HG03097 (cell line): ENCODE measurements around the gene UBL4A.
A peak's percentile ranks its signal among the peaks of the same experiment; 100 is the strongest.

ENCODE experiments used
- ATAC-seq: cut with Tn5 transposase; IDR thresholded peaks from one replicate; pipeline ENCODE4 v1.9.1; 2021; ENCODE audit not compliant: unreplicated experiment, low FRiP score

Gene UBL4A

GRCh38 chrX:154486396-154487207 lies at the start of gene UBL4A:
UBL4A (minus strand) TSS chrX:154486615; CDS start chrX:154486584, 31 bp downstream.
- ATAC-seq: no peak

- ATAC-seq: no peak
These were observed 49.5 kb upstream of the UBL4A start for GRCh38 chrX:154535892-154536291.

DNA sequence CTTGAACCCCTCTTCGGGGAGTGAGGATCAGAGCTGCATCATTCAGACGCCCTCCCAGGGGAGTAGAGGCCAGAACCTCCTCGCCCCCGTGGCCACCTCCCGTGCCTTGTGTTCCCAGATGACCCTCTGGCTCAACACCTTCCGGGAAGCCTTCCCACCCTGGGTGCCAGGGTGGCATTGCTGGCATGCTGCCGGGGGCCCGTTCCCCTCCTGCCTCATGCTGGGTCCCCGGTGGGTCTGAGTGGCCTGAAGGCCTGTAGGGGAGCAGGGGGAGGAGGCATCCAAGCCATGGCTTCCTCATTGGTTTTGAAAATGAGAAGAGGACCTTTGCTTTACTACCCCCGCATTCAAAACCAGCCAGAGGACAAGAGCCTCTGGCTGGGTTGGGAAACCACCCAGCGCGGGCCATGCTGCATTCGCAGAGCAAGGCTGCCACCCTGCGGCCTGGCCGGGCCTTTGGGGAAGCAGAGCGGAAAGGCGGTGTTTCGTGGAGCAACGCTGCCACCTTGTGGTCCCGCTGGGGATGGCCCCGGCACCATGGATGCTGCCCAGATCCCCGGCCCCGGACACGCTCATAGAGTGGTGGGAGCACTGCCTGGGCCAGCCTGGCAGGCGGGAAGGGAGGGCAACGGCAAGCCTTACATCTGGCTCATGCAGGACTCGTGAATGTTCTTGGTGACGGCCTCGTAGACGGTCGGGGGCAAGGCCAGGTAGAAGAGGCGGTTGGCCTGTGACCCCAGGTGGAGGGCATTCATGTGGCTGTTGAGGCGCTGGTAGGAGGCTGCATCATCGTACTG lies 48.3 kb upstream of the UBL4A start:
- peak; percentile 90 for ATAC-seq

DNA sequence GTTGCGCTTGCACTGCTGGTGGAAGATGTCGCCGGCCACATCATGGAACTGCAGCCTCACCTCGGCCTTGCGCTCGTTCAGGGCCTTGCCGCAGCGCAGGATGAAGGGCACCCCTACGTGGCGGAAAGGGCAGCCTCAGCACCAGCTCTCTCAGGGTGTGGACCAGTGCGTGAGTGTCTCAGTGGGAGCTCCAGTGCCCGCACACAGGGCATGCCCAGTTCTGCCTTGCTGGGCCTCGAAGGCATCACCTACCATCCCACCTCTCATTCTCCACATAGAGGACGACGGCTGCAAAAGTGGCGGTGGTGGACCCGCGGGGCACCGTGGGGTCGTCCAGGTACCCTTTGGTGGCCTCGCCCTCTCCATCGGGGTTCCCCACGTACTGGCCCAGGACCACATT lies 46.3 kb upstream of the UBL4A start:
- no peak for ATAC-seq

- no peak for ATAC-seq
These were observed 45.2 kb upstream of the UBL4A start for GRCh38 chrX:154531626-154532025.

DNA sequence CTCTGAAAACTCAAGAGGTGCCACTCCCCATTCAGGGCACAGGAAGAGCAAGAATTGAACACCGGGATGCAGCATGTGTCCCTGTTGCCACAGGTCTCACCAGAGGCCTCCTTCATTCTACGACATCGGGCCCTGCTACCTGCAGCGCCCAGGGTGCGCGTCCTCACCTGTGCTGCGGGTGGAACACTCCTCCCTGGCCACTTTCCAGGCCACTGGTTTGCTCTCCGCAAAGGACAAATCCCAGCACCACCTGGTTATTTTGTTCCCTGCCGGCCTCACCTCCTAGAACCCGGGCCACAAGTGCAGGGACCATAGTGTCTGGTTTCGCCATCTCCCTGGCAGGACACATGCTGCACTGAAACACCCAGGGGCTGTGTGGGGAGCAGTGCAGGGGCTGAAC lies 43.9 kb upstream of the UBL4A start:
- ATAC-seq: no peak

DNA sequence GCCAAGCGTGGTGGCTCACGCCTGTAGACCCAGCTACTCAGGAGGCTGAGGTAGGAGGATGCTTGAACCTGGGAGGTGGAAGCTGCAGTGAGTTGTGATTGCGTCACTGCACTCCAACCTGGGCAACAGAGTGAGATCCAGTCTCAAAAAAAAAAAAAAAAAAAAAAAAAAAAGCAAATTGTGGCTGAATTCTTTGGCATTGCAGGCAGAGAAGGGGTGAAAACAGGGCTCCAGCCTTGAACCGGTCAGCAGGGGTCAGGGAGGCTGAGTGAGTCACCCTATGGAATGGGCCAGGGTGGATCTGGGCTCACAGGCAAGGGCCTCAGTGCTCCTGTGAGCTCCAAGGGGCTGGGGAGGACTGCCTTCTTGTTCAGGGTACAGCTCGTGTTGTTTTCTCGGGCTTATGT lies 42.8 kb upstream of the UBL4A start:
- no peak for ATAC-seq

- ATAC-seq: no peak
These were observed 40.7 kb upstream of the UBL4A start for GRCh38 chrX:154526901-154527675.

DNA sequence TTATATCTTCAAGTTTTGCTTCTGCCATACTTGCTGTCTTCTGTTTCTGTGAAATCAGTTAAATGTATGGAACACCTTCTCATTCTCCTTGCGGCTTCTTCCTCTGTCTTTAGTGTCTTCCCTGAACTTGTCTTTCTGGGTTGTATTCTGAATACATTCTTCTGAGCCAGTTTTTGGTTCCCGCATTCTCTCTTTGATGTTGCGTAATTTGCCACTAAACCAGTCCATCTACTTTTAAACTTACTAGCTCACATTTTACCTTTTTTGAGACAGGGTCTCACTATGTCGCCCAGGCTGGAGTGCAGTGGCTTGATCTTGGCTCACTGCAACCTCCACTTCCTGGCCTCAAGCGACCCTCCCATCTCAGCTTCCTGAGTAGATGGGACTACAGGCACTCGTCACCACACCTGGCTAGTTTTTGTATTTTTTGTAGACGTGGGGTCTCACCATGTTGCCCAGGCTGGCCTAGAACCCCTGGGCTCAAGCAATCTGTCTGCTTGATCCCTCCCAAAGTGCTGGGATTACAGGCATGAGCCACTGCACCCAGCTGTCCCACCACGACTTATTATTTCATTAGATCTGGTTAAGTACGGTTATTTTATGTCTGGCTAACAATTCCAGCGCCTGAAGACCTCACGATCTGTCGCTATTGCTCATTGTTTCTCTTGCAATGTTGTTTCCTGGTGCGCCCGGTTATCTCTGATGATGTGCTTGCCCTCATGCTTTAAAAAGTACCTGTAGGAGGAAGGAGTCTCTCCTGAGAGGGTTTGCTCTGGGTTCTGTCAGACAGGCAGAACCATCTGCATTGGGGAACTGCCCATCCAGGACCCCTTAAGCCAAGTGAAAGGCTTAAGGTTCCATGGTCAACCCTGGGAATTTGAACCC lies 39.4 kb upstream of the UBL4A start:
- ATAC-seq: no peak

- no peak for ATAC-seq
These were observed 33.0 kb upstream of the UBL4A start for GRCh38 chrX:154519389-154519788.

DNA sequence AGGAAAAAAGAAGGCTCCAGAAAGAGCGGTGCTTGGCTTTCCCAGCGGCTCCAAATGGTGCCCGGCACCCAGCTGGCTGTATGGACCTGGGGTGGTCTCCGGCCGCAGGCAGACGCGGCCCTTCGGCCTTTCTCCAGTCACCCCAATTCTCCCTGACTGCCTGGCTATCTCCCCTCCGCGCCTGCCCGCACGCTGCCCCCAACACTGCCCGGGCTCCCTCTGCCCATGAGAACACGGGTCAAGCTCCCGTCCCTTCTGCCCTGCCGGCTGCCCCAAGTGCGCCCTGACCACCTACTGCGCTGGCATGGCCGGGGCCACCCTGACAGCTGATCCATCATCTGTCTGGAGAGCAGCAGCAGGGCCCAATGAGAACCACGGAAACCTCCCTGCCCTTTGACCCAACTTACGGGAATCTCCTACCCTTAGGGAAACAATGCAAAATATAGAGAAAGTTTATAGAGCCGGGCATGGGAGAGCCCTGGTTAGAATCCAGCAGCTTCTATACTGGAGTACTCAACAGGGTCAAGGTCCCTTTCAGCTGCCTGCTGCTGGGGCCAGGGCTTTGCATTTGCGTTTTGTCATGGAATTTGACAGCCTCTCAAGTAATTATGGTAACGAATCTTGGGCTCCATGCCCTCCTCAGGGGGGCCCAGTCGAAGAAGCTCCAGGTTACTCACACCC lies 30.8 kb upstream of the UBL4A start:
- no peak for ATAC-seq

GRCh38 chrX:154516656-154517100 lies 30.3 kb upstream of the UBL4A start:
- no peak for ATAC-seq

DNA sequence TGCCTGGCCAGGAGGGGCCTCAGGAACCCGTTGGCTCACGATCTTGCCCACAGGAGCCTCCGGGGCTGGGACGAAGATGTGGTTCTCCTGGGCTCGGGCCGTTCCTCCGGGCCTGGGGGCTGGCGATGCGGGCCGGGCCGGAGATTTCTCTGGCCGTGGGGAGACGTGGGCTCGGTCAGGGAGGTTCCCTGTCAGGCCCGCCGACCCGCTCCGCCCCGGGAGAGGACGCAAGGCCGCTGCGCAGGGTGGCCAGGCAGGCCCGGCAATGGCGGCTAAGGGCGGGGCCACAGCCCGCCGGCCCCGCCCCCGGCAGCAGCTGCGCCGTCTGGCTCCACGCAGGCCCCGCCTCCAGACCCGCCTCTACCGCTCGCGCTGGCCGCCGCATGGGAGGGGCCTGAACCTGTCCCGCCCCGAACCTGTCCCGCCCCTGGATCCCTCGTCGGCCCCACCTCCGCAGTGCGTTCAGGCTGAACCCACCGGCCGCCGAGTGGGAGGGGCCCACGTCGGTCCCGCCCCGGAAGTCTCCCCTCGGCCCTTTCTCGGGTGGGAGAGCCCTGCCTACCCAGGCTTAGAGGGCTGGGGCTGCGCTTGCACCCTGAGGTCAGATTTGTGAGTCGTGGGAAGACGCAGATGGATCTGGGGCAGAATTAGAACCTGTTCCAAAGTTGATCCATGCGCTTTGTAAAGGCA lies 29.7 kb upstream of the UBL4A start, which contains the start of gene FAM3A:
TSS of gene FAM3A (minus strand) at position 267 of the 690 bp plus-strand sequence. CDS start 460 bp downstream, outside the sequence.
- ATAC-seq: peak; percentile 82

DNA sequence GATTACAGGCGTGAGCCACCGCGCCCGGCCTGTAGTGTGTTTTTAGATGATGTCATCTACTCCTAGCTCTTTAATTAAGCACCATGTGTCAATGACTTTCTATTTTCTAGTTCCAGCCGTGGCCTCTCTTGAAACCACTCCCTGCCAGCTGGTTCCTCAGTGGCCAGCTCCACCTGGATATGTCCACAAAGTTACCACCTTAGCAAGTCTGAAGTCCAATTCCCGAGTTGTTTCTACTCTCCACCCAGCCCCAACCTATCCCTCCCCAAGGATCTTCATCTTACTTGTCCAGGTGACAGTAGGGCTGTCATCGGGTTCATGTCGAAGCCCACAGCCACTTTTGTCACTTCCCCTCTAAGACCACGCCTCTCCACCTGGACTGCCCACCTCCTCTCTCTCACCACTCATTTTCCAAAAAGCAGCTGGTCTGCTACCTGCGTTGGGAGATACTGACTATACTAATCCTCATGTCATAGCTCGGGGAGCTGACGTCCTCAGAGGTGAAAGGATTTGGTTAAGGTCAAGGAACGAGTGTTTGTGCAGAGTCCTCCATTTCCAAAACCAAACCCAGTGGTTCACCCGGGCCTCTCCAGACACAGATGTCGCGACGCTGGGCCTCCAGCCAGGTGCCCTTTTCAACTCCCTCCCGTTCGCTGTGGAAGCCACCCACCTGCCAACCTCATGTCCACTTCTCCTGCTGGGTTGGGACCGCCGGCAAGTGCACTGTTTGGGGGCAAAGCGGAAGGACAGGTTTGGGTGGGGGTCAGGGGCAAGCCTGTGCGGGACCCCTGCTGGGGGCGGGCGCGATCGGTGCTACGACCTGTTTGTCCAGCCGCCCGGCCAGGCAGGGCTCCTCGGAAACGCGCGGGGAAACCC lies 28.9 kb upstream of the UBL4A start:
- peak; percentile 13 for ATAC-seq

- no peak for ATAC-seq
These were observed 27.3 kb upstream of the UBL4A start for GRCh38 chrX:154513716-154514115.

DNA sequence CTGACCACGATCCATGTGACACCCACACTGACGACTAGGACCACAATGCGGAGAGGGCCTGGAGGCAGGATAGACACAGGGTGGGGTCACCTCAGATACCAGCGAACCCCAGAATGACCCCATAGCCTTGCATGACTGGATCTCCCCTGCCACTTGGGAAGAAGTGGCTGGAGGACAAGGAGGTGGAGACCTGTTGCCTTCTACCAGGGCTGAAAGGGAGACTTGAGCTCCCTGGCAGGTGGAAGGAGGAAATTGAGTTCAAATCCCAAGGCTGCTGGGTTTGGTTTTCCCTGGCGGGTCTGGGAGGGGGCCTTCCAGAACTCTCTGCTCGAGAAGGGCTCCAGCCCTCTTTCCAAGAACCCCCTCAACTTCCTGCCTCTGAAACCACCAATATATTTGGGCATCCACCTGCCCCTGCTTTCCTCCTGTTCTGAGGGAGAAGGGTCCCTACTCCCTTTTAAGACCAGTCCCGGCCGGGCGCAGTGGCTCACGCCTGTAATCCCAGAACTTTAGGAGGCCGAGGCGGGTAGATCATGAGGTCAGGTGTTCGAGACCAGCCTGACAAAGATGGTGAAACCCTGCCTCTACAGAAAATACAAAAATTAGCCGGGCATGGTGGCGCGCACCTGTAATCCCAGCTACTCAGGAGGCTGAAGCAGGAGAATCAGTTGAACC lies 26.6 kb upstream of the UBL4A start:
- no peak for ATAC-seq

DNA sequence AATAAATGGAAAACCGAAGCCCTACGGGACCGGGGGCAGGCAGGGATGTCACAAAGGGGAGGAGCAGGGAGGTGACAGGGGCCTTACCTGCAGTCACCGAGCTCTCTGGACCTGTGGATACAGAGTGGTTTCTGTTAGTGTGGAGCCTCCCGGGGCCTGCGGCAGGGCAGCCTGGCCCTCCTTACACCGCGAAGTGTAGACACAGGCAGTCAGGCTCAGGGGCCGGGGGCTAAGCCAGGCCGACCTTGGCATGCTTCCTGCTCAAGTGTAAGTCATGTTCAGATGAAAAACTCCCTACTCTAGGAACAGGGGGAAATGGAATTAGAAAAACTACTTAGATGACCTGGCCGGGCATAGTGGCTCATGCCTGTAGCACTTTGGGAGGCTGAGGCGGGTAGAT lies 25.3 kb upstream of the UBL4A start:
- ATAC-seq: no peak
